ENCODE data around the gene CYP4V2.

DNA sequence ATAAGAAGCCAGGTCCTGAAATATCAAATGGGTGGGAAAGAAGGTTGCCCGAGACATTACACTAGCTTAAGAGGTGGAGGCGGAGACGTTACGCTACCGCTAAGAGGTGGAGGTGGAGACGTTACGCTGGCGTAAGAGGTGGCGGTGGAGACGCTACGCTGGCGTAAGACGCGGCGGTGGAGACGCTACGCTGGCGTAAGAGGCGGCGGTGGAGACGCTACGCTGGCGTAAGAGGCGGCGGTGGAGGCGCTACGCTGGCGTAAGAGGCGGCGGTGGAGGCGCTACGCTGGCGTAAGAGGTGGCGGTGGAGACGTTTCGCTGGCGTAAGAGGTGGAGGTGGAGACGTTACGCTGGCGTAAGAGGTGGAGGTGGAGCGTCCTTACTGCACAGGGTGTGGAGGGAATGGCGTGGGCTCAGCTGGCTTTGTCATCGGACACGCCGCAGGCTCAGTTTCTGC lies 12.8 kb downstream of the CYP4V2 start:
- TF ChIP-seq CTCF (conservative IDR thresholded peaks at IDR 0.05 in 1 of 2, IDR thresholded peaks at IDR 0.05 in 1 of 2; ENCODE audit: extremely low read depth in 1 of 2, insufficient read depth in 1 of 2, low read depth in 1 of 2, low read length in 2 of 2) (no peak), EZH2 (IDR thresholded peaks at IDR 0.05; ENCODE audit: borderline replicate concordance, low read length) (no peak)
